OCI-LY3 (cell line): ENCODE results near the gene MACF1.

ENCODE experiments used
- H2AFZ ChIP-seq: fragments of 200-600, 300-600 bp; shearing (Covaris generic); 2 replicates; pipeline ENCODE4 v1.6.0; 2014; ENCODE audit warnings: antibody characterized with exemption, low read depth, low read length
- H3K27ac ChIP-seq: fragments of 200-600, 300-600 bp; sonication (generic); 2 replicates; pipeline ENCODE4 v1.5.1; 2014; ENCODE audit warnings: mild to moderate bottlenecking, low read length, moderate library complexity, mixed read lengths
- H3K27me3 ChIP-seq: fragments of 200-600, 300-600 bp; sonication (generic); 2 replicates; pipeline ENCODE4 v1.6.1; 2014; ENCODE audit warnings: low read depth, low read length, mixed read lengths
- H3K36me3 ChIP-seq: fragments of 200-600, 300-600 bp; sonication (generic); replicated peaks from 2 replicates; pipeline ENCODE3; 2014; ENCODE audit warnings: low read depth, low read length, mixed read lengths
- H3K4me1 ChIP-seq: fragments of 300-600, 200-600 bp; sonication (generic); 2 replicates; pipeline ENCODE4 v1.6.1; 2014; ENCODE audit warnings: low read length, mixed read lengths
- H3K4me2 ChIP-seq: fragments of 200-600, 300-600 bp; sonication (generic); 2 replicates; pipeline ENCODE4 v1.6.1; 2014; ENCODE audit warnings: low read length, mixed read lengths
- H3K4me3 ChIP-seq: fragments of 300-600, 200-600 bp; sonication (generic); 2 replicates; pipeline ENCODE4 v1.5.1; 2014; ENCODE audit warnings: antibody characterized with exemption, mild to moderate bottlenecking, low read length, moderate library complexity
- H3K79me2 ChIP-seq: fragments of 300-600, 200-600 bp; shearing (Covaris generic); 2 replicates; pipeline ENCODE4 v1.6.1; 2014; ENCODE audit warnings: mild to moderate bottlenecking, low read length, mixed read lengths
- H3K9ac ChIP-seq: fragments of 300-600, 200-600 bp; shearing (Covaris generic); 2 replicates; pipeline ENCODE4 v1.6.0; 2014; ENCODE audit warnings: mild to moderate bottlenecking, low read length, moderate library complexity
- H3K9me3 ChIP-seq: fragments of 200-600, 300-600 bp; shearing (Covaris generic); 2 replicates; pipeline ENCODE4 v1.6.1; 2014; ENCODE audit warnings: low read length, mixed read lengths; ENCODE audit not compliant: insufficient read depth
- H4K20me1 ChIP-seq: fragments of 200-600, 300-600 bp; sonication (generic); 2 replicates; pipeline ENCODE4 v1.6.1; 2016; ENCODE audit warnings: low read length, mixed read lengths; ENCODE audit not compliant: insufficient read depth
- EZH2phosphoT487 ChIP-seq: fragments of 200-600 bp; shearing (Covaris generic); IDR thresholded peaks from 2 replicates; pipeline ENCODE4 v1.6.1; 2018; ENCODE audit warnings: antibody characterized with exemption, mixed run types, low read depth
- TF ChIP-seq, protein P1 (sequence below): fragments of 200-600, 300-600 bp; sonication (generic); IDR thresholded peaks from 2 replicates; pipeline ENCODE4 v1.5.1; 2014; ENCODE audit warnings: antibody characterized with exemption, low read length, low read depth

The MACF1 gene

DNA sequence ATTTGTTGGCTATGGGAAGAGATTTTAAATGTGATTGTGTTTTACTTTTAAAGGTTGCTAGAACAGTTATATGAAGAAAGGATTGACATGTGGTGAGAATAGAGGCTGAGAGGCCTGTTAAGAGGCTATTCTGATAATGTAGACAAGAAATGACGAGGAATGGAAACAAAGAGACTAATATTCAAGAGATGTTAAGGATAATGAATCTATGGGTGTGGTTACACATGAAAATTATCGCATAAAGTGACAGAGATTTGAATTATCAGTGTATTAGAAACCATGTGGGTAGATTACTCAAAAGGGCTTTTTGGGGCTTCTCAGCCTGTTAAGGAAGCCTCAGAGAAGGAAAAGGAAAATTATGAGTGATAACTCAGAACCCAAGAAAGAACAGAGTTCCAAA lies 120.4 kb downstream of the MACF1 start:
- H3K9me3 ChIP-seq = no peaks in the 10 kb centered on the region
- H3K4me3 ChIP-seq = no peak overlapping the region
- H3K36me3 ChIP-seq = peaks cover 23% of the 10 kb centered on the region
- no peak overlapping the region for H3K27ac ChIP-seq
- H3K27me3 ChIP-seq = no peaks in the 10 kb centered on the region
- H4K20me1 ChIP-seq = no peaks in the 10 kb centered on the region
- H3K79me2 ChIP-seq = no peaks in the 10 kb centered on the region
- TF ChIP-seq EZH2phosphoT487 = no peak
- TF ChIP-seq, protein P1, sequence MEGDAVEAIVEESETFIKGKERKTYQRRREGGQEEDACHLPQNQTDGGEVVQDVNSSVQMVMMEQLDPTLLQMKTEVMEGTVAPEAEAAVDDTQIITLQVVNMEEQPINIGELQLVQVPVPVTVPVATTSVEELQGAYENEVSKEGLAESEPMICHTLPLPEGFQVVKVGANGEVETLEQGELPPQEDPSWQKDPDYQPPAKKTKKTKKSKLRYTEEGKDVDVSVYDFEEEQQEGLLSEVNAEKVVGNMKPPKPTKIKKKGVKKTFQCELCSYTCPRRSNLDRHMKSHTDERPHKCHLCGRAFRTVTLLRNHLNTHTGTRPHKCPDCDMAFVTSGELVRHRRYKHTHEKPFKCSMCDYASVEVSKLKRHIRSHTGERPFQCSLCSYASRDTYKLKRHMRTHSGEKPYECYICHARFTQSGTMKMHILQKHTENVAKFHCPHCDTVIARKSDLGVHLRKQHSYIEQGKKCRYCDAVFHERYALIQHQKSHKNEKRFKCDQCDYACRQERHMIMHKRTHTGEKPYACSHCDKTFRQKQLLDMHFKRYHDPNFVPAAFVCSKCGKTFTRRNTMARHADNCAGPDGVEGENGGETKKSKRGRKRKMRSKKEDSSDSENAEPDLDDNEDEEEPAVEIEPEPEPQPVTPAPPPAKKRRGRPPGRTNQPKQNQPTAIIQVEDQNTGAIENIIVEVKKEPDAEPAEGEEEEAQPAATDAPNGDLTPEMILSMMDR = no peak
- peaks cover 20% of the 10 kb centered on the region for H3K4me1 ChIP-seq
- H2AFZ ChIP-seq = no peak overlapping the region
- H3K9ac ChIP-seq = no peak overlapping the region
- H3K4me2 ChIP-seq = no peak overlapping the region

DNA sequence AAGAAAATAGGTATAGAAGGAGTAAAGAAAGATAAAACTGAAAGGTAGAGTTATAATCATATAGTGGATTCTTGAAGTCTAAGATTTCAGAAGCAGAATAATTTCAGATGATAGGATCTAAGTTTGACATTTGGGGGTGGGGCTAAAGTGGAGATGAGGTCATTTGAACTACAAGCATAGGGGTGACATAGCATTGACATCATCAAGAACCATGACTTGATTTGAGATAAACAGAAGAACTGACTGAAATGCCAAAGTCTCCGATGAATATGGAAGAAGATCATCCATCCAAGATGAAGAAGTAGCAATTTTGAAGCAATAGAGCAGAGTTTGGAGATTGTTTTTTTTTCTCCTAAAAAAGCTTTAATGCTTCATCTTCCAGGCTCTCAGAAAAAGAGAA lies 122.3 kb downstream of the MACF1 start:
- Histone ChIP-seq H3K4me1 (peaks cover 7% of the 10 kb centered on the region), H3K27ac (no peak overlapping the region), H4K20me1 (no peaks in the 10 kb centered on the region), H3K79me2 (no peaks in the 10 kb centered on the region), H2AFZ (no peak overlapping the region), H3K36me3 (peaks cover 22% of the 10 kb centered on the region), H3K4me3 (no peak overlapping the region), H3K4me2 (no peak overlapping the region), H3K9me3 (no peaks in the 10 kb centered on the region), H3K27me3 (no peaks in the 10 kb centered on the region), H3K9ac (no peak overlapping the region)
- TF ChIP-seq, protein P1 = no peak
- TF ChIP-seq EZH2phosphoT487 = no peak

DNA sequence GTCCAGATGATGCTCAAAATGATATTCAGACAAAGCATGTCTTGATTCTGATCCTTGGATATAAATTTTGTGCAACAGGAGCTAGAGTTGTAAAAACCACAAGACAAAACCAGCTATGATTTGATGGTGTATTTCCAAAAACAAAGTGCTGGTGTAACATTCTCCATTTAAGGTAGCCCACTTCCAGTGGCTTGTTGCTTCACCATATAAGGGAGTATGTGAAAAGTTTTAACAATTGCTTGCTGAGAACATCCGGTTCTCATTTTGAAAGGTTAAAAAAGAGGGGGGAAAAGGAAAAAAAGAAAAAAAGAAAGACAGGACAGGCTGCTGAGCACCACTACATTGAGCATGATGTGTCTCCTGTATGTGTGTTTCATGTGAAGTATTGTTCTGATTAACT lies 123.6 kb downstream of the MACF1 start:
- Histone ChIP-seq H3K9ac (no peak overlapping the region), H3K27ac (no peak overlapping the region), H3K4me2 (no peak overlapping the region), H3K4me3 (no peak overlapping the region), H3K9me3 (no peaks in the 10 kb centered on the region), H2AFZ (no peak overlapping the region), H3K4me1 (no peaks in the 10 kb centered on the region), H3K27me3 (no peaks in the 10 kb centered on the region), H3K36me3 (peaks cover 15% of the 10 kb centered on the region), H3K79me2 (no peaks in the 10 kb centered on the region), H4K20me1 (no peaks in the 10 kb centered on the region)
- no peak for TF ChIP-seq EZH2phosphoT487
- TF ChIP-seq, protein P1 = no peak

DNA sequence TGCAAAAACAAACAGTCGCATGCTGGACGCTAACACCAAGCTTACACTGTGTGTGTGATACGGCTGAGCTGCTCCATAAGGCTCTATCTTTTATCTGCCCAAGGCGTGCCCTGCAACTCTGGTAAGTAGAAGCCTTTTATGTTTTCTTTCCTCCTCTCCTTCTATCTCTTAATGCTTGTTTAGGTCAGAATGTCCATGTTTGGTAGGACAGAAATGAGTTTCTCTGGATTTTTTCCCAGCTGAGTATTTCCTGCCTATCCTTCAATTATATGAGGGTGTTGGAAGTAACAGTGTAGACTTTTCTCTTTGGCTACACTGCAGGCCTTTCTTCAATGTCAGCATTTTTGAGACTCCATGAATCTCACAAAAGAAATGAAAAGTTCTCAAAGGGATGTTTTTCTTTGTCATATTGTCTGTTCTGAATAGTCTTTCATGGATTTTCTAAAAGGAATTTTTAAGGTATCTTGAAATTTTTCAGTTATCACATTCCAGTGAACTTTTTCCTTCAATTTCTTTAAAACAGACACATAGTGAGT lies 124.2 kb downstream of the MACF1 start:
- Histone ChIP-seq H3K4me2 (no peak overlapping the region), H3K4me1 (no peaks in the 10 kb centered on the region), H3K79me2 (no peaks in the 10 kb centered on the region), H3K9me3 (no peaks in the 10 kb centered on the region), H4K20me1 (no peaks in the 10 kb centered on the region), H3K27me3 (no peaks in the 10 kb centered on the region), H3K36me3 (peaks cover 15% of the 10 kb centered on the region), H3K27ac (no peak overlapping the region), H3K9ac (no peak overlapping the region), H3K4me3 (no peak overlapping the region), H2AFZ (no peak overlapping the region)
- TF ChIP-seq, protein P1 = no peak
- TF ChIP-seq EZH2phosphoT487 = no peak
